ENCODE data around the gene MSMO1. TPM values are rescaled to one million over a fixed set of nuclear protein-coding genes. Genes with fewer than 3 reads are reported as not detected.

The MSMO1 gene
- total RNA-seq, 2 donors from 2014 or later = 12.3 to 16.7 TPM

DNA sequence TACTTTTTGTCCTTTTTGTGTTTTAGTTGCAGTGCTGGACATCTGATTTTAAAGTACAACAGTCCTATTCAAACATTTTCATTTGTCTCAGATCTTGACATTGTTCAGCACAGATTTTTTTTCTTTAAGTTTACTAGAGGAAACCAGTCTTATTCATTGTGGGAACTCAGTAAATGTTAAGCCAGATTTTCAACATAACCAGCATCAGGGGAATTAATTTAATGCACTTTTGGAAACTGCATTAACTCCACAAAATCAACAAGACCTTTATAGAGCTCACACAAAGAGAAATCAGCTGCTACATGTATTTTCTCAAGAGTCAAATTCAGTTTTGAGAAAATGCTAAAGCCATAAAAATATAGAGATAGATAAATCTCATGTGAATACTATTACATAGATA is 61.3 kb downstream of the MSMO1 start:
- H3K4me3 ChIP-seq = no peak overlapping the region
- no peak for TF ChIP-seq CTCF (IDR thresholded peaks at IDR 0.05)
- peaks cover 25 to 56% of the 10 kb centered on the region in 2 donors for H3K4me1 ChIP-seq (ENCODE audit: control insufficient read depth in 1 of 2, low read depth in 2 of 2)
- ATAC-seq (ENCODE audit: insufficient number of reproducible peaks, low FRiP score, low read depth) (no peak), DNase-seq (ENCODE audit: low spot score) (no peak)
- H3K36me3 ChIP-seq = no peaks in the 10 kb centered on the region
- no peaks in the 10 kb centered on the region for H3K27me3 ChIP-seq (replicated peaks; ENCODE audit: insufficient read depth)
- H3K9me3 ChIP-seq = no peaks in the 10 kb centered on the region
- H3K27ac ChIP-seq = no peak overlapping the region

Other genes with a start within 250 kb of the MSMO1 start
- 10 to 100 TPM in 1 of 2 donors, 1 to 10 TPM in 1; 4.7 to 18.6 TPM for gene TMEM192, start 214.8 kb upstream of the MSMO1 start, total RNA-seq
- 10 to 100 TPM; 13.5 to 48.2 TPM for gene KLHL2, start 120.1 kb upstream of the MSMO1 start, total RNA-seq
- gene CPE, start 51.3 kb downstream of the MSMO1 start, total RNA-seq = 100 to 1,000 TPM; 395 to 458 TPM

All from thoracic aorta (tissue), 2 donors.